Stimulated activated CD4-positive, alpha-beta T cell treated with anti-CD3 and anti-CD28 coated beads, Interleukin-12 subunit alpha, Interleukin-12 subunit beta, amount 100 ng/mL, for 48 hours (primary cell): ENCODE results near the gene IPO13.

Experiments used
- DNase-seq, 3 donors: peaks; one replicate each; pipeline ENCODE4 v3.0.0-alpha.2; 2020; ENCODE audit warnings: low read depth in 2 of 3, low spot score in 1 of 3

IPO13 gene

DNA sequence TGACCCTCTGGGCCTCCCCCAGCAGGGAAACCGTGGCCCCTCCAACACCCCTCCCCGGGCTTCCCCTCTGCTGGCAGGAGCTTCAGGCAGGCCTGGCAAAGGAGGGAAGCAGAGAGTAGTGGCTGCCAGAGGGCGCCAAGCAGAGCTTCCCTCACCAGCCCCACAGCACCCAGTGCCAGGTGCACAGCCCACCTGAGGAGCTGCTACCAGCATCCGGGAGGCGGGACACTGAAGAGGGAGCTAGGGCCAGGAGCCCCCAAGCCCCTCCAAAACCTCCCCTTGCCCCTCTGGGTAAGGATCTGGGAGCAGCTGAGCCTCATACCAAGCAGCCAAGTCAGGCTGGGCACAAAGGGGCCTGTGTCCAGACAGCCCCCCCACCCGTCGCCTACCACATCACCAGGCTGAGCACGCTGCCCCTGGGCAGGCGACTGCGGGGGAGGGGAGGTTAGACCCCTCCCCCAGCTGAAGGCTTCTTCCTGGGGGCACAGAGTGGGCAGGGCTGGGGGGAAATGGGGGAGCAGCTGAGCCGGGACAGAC lies 64.3 kb downstream of the IPO13 start:
- no peak for DNase-seq

DNA sequence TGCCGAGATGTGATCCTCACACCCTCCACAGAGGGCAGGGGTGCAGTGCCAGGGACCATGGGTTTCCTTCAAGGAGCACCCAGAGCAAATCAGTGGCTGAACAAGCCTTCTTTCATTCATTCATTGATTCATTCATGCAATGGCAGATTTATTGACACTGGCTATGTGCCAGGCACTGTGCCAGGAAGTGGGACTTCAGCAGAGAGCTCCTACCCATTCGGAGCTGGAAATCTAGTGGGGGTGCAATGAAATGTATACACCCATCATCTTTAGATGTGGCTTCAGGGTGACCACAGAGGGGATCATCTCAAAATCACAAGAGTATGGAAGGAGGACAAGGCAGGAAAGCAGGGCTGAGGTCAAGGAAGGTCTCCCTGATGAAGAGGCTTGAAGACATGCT lies 65.7 kb downstream of the IPO13 start:
- no peak for DNase-seq

DNA sequence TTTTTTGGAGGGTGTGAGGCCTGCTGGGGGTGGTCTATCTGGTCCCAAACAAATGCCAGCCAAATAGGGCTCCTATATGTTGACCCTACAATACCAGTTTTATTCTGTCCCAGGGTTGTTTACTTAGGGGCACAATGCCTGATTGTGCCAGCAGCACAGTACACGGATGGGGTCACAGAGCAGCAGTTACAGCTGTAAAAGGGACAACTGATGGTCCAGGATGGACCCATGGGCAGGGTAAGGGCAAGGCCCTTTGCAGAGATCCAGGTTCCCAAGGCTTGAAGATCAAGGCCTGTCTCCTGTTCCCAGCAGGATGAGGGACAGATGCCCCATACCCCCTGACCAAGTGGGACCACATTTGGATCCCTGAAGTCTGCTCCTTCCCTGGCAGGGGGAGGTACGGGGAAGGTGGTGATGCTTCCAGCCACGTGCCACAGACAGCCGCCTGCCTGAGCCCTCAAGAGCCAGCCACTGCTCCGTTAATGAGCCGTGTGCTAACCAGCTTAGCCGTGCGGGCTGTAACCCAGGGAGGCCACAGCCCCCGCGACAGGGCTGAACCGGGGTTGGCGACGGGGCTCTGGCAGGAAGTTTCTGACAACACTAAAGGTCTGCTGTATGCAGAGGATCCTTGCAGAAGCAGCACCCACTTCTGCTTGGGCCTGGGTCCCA lies 66.3 kb downstream of the IPO13 start:
- no peak for DNase-seq

DNA sequence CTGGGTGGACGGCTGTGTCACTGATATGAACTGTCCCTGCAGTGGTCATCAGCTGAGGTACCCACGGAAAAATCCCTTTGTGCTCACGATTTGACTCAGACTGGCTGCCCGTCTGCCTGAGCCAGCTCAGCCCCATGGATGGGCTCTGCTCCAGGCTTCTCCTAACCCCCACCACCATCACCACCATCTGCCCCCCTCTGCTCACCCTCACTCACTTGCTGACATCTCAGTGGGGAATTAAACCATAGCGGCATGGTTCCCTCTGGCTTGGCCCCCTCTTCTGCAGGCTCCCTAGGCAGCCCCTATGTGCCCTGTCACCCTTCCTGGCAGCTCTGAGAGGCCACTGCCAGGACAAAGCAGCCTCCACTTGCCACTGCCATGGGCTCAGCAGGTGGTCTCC lies 67.2 kb downstream of the IPO13 start:
- DNase-seq = no peak

DNA sequence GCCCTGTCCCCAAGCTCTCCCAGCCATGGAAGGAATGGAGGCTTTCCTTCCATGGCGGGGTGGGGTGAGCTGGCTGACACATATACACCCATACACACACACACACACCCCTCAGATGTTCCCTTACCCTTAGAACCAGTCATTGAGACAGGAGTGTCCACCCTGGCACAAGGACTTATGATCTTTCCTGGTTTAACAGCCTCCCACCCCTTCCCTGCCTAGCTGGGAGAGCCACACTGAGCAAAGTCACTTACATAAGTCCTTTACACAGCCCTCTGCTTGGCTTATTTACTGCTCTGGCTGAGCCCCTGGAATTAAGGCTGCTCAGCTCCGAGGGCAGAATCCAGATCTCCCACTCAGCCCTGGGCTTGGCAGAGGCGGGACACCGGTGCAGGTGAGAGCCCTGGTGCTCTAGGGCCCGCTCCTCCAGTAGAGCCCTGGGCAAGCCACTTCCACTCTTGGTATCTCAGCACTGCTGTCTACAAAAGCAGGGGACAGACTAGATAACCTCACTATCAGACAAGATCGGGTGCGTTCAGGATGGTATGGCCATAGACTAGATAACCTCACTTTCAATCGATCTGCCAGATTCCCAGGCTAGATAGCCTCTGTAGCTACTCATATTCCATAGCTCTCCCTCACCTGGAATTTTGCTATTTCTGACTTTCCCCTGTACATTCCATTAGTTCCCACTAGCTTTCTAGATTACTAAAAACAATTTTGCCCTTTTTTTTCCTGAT lies 67.8 kb downstream of the IPO13 start:
- no peak for DNase-seq

DNA sequence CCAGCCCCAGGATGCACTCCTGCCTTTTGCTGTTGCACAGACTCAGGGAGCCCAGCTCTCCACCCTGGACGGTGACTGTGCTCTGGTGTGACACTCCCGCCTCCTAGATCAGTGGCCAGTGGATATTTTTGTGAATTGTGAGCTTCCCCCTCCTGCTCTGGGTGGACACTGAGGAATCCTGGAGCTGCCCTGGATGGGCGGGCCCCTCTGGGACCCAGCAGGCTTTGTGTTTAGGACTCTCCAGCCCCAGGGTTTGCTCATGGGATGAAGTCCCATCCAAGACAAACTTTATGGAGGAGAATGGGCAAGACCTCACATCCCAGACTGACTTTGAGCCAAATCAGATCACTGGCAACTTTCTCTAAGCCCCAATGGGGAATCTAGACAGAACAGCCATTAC lies 68.5 kb downstream of the IPO13 start:
- DNase-seq = no peak

DNA sequence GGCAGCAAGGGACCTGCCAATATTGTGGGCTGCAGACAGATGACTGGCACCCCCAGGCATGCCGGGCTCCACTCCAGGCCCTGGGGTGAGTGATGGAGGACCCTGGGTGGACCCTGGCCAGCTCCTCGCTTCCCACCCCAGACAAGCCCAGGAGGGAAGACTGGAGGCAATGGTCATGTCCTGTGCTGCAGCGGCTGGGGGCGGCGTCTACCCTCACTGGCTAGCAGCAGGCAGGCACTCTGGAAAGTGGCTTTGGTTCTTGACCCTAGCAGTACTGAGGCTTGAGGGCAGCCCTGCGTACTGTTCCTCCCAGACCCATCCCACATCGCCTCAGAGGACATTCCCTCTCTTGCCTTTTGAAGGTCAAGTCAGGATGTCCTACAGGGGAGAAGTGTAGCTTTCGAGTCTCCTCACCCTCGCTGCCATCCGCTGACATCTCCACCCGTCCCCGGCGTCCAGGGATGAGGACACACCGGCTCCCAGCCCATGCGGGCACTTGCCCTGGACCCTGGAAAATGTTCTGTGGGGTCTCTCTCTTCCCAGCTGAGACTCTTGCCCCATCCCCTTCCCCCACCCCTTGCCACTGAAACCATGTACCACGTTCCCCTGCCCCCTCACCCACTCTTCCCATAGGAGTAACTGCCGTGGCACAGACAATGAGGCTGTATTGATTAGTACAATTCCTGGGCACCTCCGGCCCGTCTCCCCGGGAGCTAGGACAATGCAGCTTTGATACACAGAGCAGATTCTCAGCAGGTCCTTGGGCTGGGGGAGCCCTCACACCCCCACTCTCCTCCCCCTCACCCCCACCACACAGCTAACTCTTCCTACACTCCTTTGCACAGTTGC lies 69.5 kb downstream of the IPO13 start:
- no peak for DNase-seq

DNA sequence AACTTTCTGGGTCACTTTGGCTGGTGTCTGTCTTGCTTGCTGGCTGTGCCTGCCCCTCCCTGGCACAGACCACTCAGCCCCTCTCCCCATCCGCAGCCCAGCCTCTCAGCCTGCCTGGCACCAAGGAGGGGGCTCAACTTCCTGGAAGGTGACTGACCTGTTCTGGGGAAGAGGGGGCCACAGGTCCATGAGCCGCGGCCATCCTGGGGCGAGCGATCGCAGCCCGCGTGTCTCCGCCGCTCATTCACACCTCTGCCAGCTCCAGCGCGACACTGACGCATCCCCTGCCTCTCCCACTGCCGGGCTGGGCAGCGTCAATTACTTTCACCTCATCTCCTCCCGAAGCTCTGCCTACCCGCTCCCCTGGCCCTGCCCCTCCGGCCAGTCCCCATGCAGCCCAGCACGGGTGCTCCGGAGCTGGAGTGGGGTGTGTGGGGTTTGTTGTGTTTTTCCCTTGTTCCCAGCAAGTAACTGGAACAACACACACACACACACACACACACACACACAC lies 70.2 kb downstream of the IPO13 start:
- no peak for DNase-seq
